ENCODE results near the gene RYR3.

Gene RYR3

DNA sequence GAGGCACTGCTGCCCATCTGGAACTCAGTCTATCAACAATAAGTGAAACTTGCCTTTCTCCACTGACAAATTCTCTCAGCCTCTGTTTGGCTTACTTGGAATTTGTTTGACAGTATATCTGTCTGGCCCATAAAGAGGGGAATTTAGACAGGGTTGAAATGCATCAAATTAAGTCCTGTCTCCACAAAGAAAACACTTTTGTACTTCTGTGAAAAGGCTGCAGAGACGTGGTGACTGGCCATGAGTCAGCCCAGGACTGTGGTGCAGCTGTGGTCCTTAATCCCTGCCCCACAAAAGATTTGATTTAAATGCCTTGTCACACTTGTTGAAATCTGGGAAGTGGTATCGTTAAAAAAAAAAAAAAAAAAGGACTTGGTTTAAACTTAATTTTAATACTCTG lies 47.5 kb downstream of the RYR3 start:
- TF ChIP-seq, protein P1, sequence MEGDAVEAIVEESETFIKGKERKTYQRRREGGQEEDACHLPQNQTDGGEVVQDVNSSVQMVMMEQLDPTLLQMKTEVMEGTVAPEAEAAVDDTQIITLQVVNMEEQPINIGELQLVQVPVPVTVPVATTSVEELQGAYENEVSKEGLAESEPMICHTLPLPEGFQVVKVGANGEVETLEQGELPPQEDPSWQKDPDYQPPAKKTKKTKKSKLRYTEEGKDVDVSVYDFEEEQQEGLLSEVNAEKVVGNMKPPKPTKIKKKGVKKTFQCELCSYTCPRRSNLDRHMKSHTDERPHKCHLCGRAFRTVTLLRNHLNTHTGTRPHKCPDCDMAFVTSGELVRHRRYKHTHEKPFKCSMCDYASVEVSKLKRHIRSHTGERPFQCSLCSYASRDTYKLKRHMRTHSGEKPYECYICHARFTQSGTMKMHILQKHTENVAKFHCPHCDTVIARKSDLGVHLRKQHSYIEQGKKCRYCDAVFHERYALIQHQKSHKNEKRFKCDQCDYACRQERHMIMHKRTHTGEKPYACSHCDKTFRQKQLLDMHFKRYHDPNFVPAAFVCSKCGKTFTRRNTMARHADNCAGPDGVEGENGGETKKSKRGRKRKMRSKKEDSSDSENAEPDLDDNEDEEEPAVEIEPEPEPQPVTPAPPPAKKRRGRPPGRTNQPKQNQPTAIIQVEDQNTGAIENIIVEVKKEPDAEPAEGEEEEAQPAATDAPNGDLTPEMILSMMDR (IDR thresholded peaks at IDR 0.05; ENCODE audit: poor library complexity, severe bottlenecking) = no peak
- Histone ChIP-seq H3K27me3 (ENCODE audit: insufficient read depth, poor library complexity, severe bottlenecking) (peaks cover 14% of the 10 kb centered on the region), H3K36me3 (ENCODE audit: low read depth) (no peaks in the 10 kb centered on the region), H3K9me3 (ENCODE audit: severe bottlenecking) (no peaks in the 10 kb centered on the region), H3K4me3 (ENCODE audit: severe bottlenecking) (no peak overlapping the region), H3K27ac (ENCODE audit: poor library complexity, severe bottlenecking) (no peak overlapping the region), H3K4me1 (ENCODE audit: insufficient read depth, poor library complexity, severe bottlenecking) (no peaks in the 10 kb centered on the region)
- ATAC-seq (ENCODE audit: low read depth) (peak; percentile 52; the same call in 2 of the 3 replicates), DNase-seq (ENCODE audit: low spot score) (no peak)

DNA sequence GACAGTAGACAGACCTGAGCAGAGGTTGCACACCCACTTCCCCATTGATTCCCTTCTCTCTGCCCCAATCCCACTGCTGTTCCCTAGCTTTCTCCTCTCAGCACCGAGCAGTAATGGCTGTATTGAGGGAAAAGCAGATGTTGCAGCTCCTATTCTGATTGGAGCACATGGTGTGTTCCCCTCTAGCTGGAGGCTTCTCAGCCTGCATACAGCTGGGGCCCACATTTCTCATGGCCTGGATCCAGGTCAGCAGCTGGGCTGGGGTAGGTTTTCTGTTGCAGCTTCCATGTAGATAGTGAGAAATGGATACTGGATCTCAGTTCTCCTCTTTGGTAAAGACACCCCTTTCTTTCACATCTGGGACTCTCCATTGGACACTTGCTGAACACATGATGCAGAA lies 50.1 kb downstream of the RYR3 start:
- Histone ChIP-seq H3K27ac (ENCODE audit: poor library complexity, severe bottlenecking) (no peak overlapping the region), H3K4me1 (ENCODE audit: insufficient read depth, poor library complexity, severe bottlenecking) (no peaks in the 10 kb centered on the region), H3K4me3 (ENCODE audit: severe bottlenecking) (no peak overlapping the region), H3K36me3 (ENCODE audit: low read depth) (no peaks in the 10 kb centered on the region), H3K27me3 (ENCODE audit: insufficient read depth, poor library complexity, severe bottlenecking) (peaks cover 4% of the 10 kb centered on the region), H3K9me3 (ENCODE audit: severe bottlenecking) (no peaks in the 10 kb centered on the region)
- TF ChIP-seq, protein P1 (IDR thresholded peaks at IDR 0.05; ENCODE audit: poor library complexity, severe bottlenecking) = no peak
- DNase-seq (ENCODE audit: low spot score) = no peak
- ATAC-seq (ENCODE audit: low read depth) = no peak

DNA sequence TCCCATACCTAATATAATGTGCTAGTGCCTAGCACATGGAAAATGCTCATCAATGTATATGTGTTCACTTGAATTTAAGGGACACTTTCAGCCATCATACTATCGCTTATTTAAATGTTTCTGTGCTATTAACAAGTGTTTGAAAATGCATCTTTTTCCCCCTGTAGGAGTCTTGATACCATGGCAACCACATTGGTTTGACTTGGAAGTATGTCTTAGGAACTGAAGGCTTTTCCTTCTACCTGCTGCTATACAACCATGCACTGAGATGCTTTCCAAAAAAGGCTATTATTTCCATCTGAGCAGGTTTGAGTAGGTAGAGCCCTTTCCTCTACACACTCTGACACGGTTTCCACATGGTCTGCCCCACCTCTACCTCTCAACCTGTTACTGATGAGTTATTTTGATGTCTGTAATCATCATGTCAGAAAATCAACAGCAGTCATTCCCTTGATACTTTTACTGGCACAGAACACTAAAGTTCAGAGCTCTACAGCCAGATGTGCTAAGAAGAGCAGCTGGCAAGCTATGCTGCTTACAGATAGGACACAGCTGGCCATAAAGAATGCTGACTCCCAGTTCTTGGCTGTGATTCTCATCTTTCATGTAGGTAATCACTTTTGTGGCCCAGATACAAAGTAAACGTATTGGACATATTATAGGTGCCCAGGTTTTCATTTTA lies 59.3 kb downstream of the RYR3 start:
- no peak overlapping the region for H3K4me3 ChIP-seq (ENCODE audit: severe bottlenecking)
- ATAC-seq (ENCODE audit: low read depth) (no peak), DNase-seq (ENCODE audit: low spot score) (no peak)
- H3K36me3 ChIP-seq (ENCODE audit: low read depth) = no peaks in the 10 kb centered on the region
- TF ChIP-seq, protein P1 (IDR thresholded peaks at IDR 0.05; ENCODE audit: poor library complexity, severe bottlenecking) = no peak
- H3K27ac ChIP-seq (ENCODE audit: poor library complexity, severe bottlenecking) = no peak overlapping the region
- peaks cover 14% of the 10 kb centered on the region for H3K27me3 ChIP-seq (ENCODE audit: insufficient read depth, poor library complexity, severe bottlenecking)
- H3K4me1 ChIP-seq (ENCODE audit: insufficient read depth, poor library complexity, severe bottlenecking) = no peaks in the 10 kb centered on the region
- H3K9me3 ChIP-seq (ENCODE audit: severe bottlenecking) = no peaks in the 10 kb centered on the region

DNA sequence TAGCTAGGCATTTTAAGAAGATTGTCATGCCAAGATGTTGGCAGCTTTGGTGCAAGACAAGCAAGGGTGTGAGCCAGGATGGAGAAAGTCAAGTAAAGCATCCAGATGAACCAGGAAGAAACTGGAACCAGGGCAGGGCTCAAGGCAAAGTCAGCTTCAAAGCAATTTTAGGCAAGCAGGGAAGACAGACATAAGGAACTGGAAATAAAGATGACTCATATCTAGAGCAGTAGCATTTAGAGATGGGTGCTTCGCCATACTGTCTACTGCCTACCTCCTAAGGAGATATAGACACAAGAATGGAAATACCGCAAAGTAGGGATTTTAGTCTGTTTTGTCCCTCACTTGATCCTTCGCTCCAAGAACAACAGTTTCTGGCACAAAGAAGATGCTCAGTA lies 59.9 kb downstream of the RYR3 start:
- TF ChIP-seq, protein P1 (IDR thresholded peaks at IDR 0.05; ENCODE audit: poor library complexity, severe bottlenecking) = no peak
- Histone ChIP-seq H3K36me3 (ENCODE audit: low read depth) (no peaks in the 10 kb centered on the region), H3K4me3 (ENCODE audit: severe bottlenecking) (no peak overlapping the region), H3K27ac (ENCODE audit: poor library complexity, severe bottlenecking) (no peak overlapping the region), H3K27me3 (ENCODE audit: insufficient read depth, poor library complexity, severe bottlenecking) (peaks cover 10% of the 10 kb centered on the region), H3K4me1 (ENCODE audit: insufficient read depth, poor library complexity, severe bottlenecking) (no peaks in the 10 kb centered on the region), H3K9me3 (ENCODE audit: severe bottlenecking) (no peaks in the 10 kb centered on the region)
- ATAC-seq (ENCODE audit: low read depth) (no peak), DNase-seq (ENCODE audit: low spot score) (no peak)

DNA sequence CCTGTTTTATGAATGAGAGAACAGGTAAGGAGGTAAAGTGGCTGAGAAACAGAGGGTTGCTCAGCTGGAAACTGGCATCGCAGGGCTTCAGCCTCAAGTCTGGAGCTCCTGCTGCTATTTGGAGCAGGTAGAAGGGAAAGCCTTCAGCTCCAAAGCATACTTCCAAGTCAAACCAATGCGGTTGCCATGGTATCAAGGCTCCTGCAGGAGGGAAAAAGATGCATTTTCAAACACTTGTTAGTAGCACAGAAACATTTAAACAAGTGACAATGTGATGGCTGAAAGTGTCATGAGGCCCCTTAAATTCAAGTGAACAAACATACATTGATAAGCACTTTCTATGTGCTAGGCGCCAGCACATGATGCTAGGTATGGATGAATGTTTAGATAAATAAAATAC lies 60.4 kb downstream of the RYR3 start:
- peaks cover 10% of the 10 kb centered on the region for H3K27me3 ChIP-seq (ENCODE audit: insufficient read depth, poor library complexity, severe bottlenecking)
- H3K9me3 ChIP-seq (ENCODE audit: severe bottlenecking) = no peaks in the 10 kb centered on the region
- no peak for DNase-seq (ENCODE audit: low spot score)
- TF ChIP-seq, protein P1 (IDR thresholded peaks at IDR 0.05; ENCODE audit: poor library complexity, severe bottlenecking) = no peak
- ATAC-seq (ENCODE audit: low read depth) = no peak
- no peaks in the 10 kb centered on the region for H3K4me1 ChIP-seq (ENCODE audit: insufficient read depth, poor library complexity, severe bottlenecking)
- H3K27ac ChIP-seq (ENCODE audit: poor library complexity, severe bottlenecking) = no peak overlapping the region
- H3K4me3 ChIP-seq (ENCODE audit: severe bottlenecking) = no peak overlapping the region
- H3K36me3 ChIP-seq (ENCODE audit: low read depth) = no peaks in the 10 kb centered on the region
